OCI-LY3 (cell line): Measurements from ENCODE around the gene CDH4.

Source experiments
- H2AFZ ChIP-seq: fragments of 200-600, 300-600 bp; shearing (Covaris generic); 2 replicates; pipeline ENCODE4 v1.6.0; 2014; ENCODE audit warnings: antibody characterized with exemption, low read depth, low read length
- H3K27ac ChIP-seq: fragments of 200-600, 300-600 bp; sonication (generic); 2 replicates; pipeline ENCODE4 v1.5.1; 2014; ENCODE audit warnings: mild to moderate bottlenecking, low read length, moderate library complexity, mixed read lengths
- H3K27me3 ChIP-seq: fragments of 200-600, 300-600 bp; sonication (generic); 2 replicates; pipeline ENCODE4 v1.6.1; 2014; ENCODE audit warnings: low read depth, low read length, mixed read lengths
- H3K36me3 ChIP-seq: fragments of 200-600, 300-600 bp; sonication (generic); replicated peaks from 2 replicates; pipeline ENCODE3; 2014; ENCODE audit warnings: low read depth, low read length, mixed read lengths
- H3K4me1 ChIP-seq: fragments of 300-600, 200-600 bp; sonication (generic); 2 replicates; pipeline ENCODE4 v1.6.1; 2014; ENCODE audit warnings: low read length, mixed read lengths
- H3K4me2 ChIP-seq: fragments of 200-600, 300-600 bp; sonication (generic); 2 replicates; pipeline ENCODE4 v1.6.1; 2014; ENCODE audit warnings: low read length, mixed read lengths
- H3K4me3 ChIP-seq: fragments of 300-600, 200-600 bp; sonication (generic); 2 replicates; pipeline ENCODE4 v1.5.1; 2014; ENCODE audit warnings: antibody characterized with exemption, mild to moderate bottlenecking, low read length, moderate library complexity
- H3K79me2 ChIP-seq: fragments of 300-600, 200-600 bp; shearing (Covaris generic); 2 replicates; pipeline ENCODE4 v1.6.1; 2014; ENCODE audit warnings: mild to moderate bottlenecking, low read length, mixed read lengths
- H3K9ac ChIP-seq: fragments of 300-600, 200-600 bp; shearing (Covaris generic); 2 replicates; pipeline ENCODE4 v1.6.0; 2014; ENCODE audit warnings: mild to moderate bottlenecking, low read length, moderate library complexity
- H3K9me3 ChIP-seq: fragments of 200-600, 300-600 bp; shearing (Covaris generic); 2 replicates; pipeline ENCODE4 v1.6.1; 2014; ENCODE audit warnings: low read length, mixed read lengths; ENCODE audit not compliant: insufficient read depth
- H4K20me1 ChIP-seq: fragments of 200-600, 300-600 bp; sonication (generic); 2 replicates; pipeline ENCODE4 v1.6.1; 2016; ENCODE audit warnings: low read length, mixed read lengths; ENCODE audit not compliant: insufficient read depth
- CTCF ChIP-seq: fragments of 200-600, 300-600 bp; sonication (generic); IDR thresholded peaks from 2 replicates; pipeline ENCODE4 v1.5.1; 2014; ENCODE audit warnings: antibody characterized with exemption, low read length, low read depth
- EZH2phosphoT487 ChIP-seq: fragments of 200-600 bp; shearing (Covaris generic); IDR thresholded peaks from 2 replicates; pipeline ENCODE4 v1.6.1; 2018; ENCODE audit warnings: antibody characterized with exemption, mixed run types, low read depth

Gene CDH4

GRCh38 chr20:61955668-61956395 is 703.8 kb downstream of the CDH4 start:
- H2AFZ ChIP-seq: no peak overlapping the region
- H3K79me2 ChIP-seq: no peaks in the 10 kb centered on the region
- TF ChIP-seq CTCF (no peak), EZH2phosphoT487 (no peak)
- H3K9ac ChIP-seq: no peak overlapping the region
- no peaks in the 10 kb centered on the region; the same call in 1 of the 2 replicates for H4K20me1 ChIP-seq
- no peak overlapping the region for H3K4me2 ChIP-seq
- no peaks in the 10 kb centered on the region for H3K36me3 ChIP-seq
- H3K9me3 ChIP-seq: no peaks in the 10 kb centered on the region
- no peaks in the 10 kb centered on the region; the same call in 1 of the 2 replicates for H3K27me3 ChIP-seq
- H3K27ac ChIP-seq: no peak overlapping the region
- H3K4me3 ChIP-seq: no peak overlapping the region
- no peaks in the 10 kb centered on the region for H3K4me1 ChIP-seq

GRCh38 chr20:61956396-61957342 is 704.6 kb downstream of the CDH4 start:
- Histone ChIP-seq H3K9me3 (no peaks in the 10 kb centered on the region), H3K36me3 (no peaks in the 10 kb centered on the region), H3K4me3 (no peak overlapping the region), H3K79me2 (no peaks in the 10 kb centered on the region), H2AFZ (no peak overlapping the region), H3K4me2 (no peak overlapping the region), H3K9ac (no peak overlapping the region), H3K4me1 (no peaks in the 10 kb centered on the region), H4K20me1 (no peaks in the 10 kb centered on the region; the same call in 1 of the 2 replicates), H3K27ac (no peak overlapping the region), H3K27me3 (no peaks in the 10 kb centered on the region; the same call in 1 of the 2 replicates)
- TF ChIP-seq CTCF (no peak), EZH2phosphoT487 (no peak)

- no peaks in the 10 kb centered on the region for H3K4me1 ChIP-seq
Observed at GRCh38 chr20:61957961-61958715, 706.1 kb downstream of the CDH4 start.

More at GRCh38 chr20:61957961-61958715, 706.1 kb downstream of the CDH4 start:
- Histone ChIP-seq H3K4me3 (no peak overlapping the region), H3K4me2 (no peak overlapping the region), H4K20me1 (no peaks in the 10 kb centered on the region), H3K36me3 (no peaks in the 10 kb centered on the region), H3K9me3 (no peaks in the 10 kb centered on the region), H2AFZ (no peak overlapping the region), H3K27ac (no peak overlapping the region), H3K27me3 (no peaks in the 10 kb centered on the region; the same call in 1 of the 2 replicates), H3K9ac (no peak overlapping the region), H3K79me2 (no peaks in the 10 kb centered on the region)
- TF ChIP-seq EZH2phosphoT487 (no peak), CTCF (no peak)
